NCI-H1694 treated with DMSO at 0.1 percent for 48 hours (cell line): ENCODE measurements around the gene EIF3B.
"Not testable (repeated sequence)": the region's sequence is repeated elsewhere in the genome, so short reads cannot be mapped to it uniquely, and the experiment has no call there.

ENCODE experiments used
- DNase-seq: peaks from one replicate; lab custom pipeline; 2025; lab: John Stamatoyannopoulos, UW

Gene EIF3B

GRCh38 chr7:2354186-2354938 is at the start of gene EIF3B:
Gene EIF3B (plus strand): TSS chr7:2354827. CDS start chr7:2354922, 95 bp downstream.
- peak; percentile 96 for DNase-seq

- DNase-seq = not testable (repeated sequence)
These were observed 49.4 kb upstream of the EIF3B start for GRCh38 chr7:2305258-2305657.

- DNase-seq = no peak
These were observed 47.9 kb upstream of the EIF3B start for GRCh38 chr7:2306688-2307087.

- no peak for DNase-seq
These were observed 46.9 kb upstream of the EIF3B start for GRCh38 chr7:2307690-2308107.

GRCh38 chr7:2309889-2310331 is 44.7 kb upstream of the EIF3B start:
- DNase-seq = no peak

- DNase-seq = no peak
These were observed 42.2 kb upstream of the EIF3B start for GRCh38 chr7:2312267-2312929.

- DNase-seq = no peak
These were observed 41.0 kb upstream of the EIF3B start for GRCh38 chr7:2313450-2314208.

- peak; percentile 40 for DNase-seq
These were observed 40.2 kb upstream of the EIF3B start, which contains the start of gene SNX8 for GRCh38 chr7:2314209-2314955. Gene SNX8 (minus strand): TSS chr7:2314441. CDS start chr7:2314421, 20 bp downstream.

- DNase-seq = not testable (repeated sequence)
These were observed 39.6 kb upstream of the EIF3B start for GRCh38 chr7:2314956-2315530.

- no peak for DNase-seq
These were observed 38.8 kb upstream of the EIF3B start for GRCh38 chr7:2315787-2316186.

GRCh38 chr7:2316578-2316977 is 38.0 kb upstream of the EIF3B start:
- DNase-seq = no peak

- DNase-seq = no peak
These were observed 36.9 kb upstream of the EIF3B start for GRCh38 chr7:2317556-2318293.

- no peak for DNase-seq
These were observed 33.6 kb upstream of the EIF3B start for GRCh38 chr7:2321020-2321419.

- DNase-seq = no peak
These were observed 29.5 kb upstream of the EIF3B start for GRCh38 chr7:2325162-2325561.

- no peak for DNase-seq
These were observed 27.7 kb upstream of the EIF3B start for GRCh38 chr7:2326951-2327350.

- no peak for DNase-seq
These were observed 24.1 kb upstream of the EIF3B start for GRCh38 chr7:2330493-2330892.

- DNase-seq = no peak
These were observed 22.9 kb upstream of the EIF3B start for GRCh38 chr7:2331707-2332106.

GRCh38 chr7:2332606-2333231 is 21.9 kb upstream of the EIF3B start:
- DNase-seq = not testable (repeated sequence)

- DNase-seq = no peak
These were observed 17.9 kb upstream of the EIF3B start for GRCh38 chr7:2336626-2337299.
